GM18873 (cell line): ENCODE measurements around the gene CCDC141.
"Not testable (repeated sequence)": the region's sequence is repeated elsewhere in the genome, so short reads cannot be mapped to it uniquely, and the experiment has no call there.

Source experiments
- ATAC-seq: cut with Tn5 transposase; IDR thresholded peaks from one replicate; pipeline ENCODE4 v1.9.1; 2021; ENCODE audit warnings: mild to moderate bottlenecking, moderate library complexity, moderate number of reproducible peaks; ENCODE audit not compliant: unreplicated experiment, low FRiP score

Gene CCDC141

DNA sequence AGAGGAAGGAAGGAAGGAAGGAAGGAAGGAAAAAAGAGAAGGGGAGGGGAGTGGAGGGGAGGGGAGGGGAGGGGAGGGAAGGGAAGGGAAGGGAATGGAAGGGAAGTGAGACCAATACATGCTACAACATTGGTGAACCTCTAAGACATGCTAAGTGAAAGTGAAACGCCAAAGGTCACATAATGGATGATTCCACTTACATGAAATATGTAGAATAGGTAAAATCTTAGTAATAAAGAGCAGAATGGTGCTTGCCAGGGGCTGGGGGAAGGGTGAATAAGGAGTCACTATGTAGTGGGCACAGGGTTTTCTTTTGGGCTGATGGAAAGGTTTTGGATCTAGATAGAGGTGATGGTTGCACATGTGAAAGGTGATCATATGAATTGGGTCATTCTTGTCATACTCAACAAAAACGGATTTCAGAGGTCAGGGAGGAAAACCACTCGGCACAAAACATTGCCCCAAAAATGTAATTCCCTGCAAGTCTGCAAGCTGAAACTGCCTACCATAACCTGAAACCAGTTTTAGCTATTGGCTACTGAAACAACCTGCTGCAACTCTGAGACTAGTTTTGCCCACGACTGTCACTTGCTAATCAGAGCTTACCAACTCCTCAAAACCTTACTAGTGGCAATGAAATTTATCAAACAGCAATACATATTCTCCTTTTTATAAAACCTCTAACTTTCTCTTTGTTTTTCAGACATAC, 59.2 kb downstream of the CCDC141 start:
- peak; percentile 56 for ATAC-seq

DNA sequence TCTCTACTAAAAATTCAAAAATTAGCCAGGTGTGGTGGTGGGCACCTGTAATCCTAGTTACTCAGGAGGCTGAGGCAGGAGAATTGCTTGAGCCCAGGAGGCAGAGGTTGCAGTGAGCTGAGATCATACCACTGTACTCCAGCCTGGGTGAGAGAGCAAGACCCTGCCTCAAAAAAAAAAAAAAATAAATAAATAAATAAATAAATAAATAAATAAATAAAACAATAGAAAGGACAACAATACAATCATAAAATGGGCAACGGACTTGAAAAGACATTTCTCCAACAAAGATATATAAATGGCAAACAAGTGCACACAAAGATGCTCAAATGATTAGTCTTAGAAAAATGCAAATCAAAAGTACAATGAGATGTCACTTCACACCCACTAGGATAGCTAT, 60.5 kb downstream of the CCDC141 start:
- not testable (repeated sequence) for ATAC-seq

DNA sequence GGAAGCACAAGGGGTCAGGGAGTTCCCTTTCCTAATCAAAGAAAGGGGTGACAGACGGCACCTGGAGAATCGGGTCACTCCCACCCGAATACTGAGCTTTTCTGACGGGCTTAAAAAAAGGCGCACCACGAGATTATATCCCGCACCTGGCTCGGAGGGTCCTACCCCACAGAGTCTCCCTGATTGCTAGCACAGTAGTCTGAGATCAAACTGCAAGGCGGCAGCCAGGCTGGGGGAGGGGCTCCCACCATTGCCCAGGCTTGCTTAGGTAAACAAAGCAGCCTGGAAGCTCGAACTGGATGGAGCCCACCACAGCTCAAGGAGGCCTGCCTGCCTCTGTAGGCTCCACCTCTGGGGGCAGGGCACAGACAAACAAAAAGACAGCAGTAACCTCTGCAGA, 67.3 kb downstream of the CCDC141 start:
- not testable (repeated sequence) for ATAC-seq

DNA sequence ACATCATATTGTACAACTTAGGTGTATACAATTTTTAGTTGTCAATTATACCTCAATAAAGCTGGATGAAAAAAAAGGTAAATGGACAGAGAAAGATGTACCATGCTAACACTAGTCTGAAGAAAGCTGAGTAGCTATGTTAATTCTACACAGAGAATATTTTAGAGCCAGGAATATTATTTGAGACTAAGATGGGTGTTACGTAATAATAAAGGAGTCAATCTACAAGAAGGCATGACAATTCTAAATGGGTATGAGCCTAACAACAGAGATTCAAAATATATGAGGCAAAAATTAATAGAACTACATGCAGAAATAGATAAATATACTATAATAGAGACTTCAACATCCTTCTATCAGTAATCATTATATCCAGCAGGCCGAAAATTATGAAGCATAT, 69.1 kb downstream of the CCDC141 start:
- ATAC-seq, result no peak

DNA sequence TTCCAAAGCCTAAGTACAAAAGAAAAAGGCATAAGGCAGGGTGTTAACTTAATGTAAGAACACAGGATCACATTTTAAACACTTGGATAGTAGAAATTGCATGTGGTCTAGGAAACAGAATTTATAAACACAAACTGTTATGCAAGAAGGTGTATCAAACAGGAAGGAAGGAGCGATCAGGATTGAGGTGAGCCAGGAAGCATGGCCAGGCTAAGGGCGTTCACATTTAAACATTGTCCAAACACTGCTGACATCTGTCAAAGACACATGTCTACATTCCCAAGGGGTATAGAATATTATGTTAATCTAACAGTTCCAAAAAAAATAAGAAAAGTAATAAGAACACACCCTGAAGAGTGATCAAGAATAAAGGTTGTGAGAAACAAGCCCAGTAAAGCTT, 71.3 kb downstream of the CCDC141 start:
- ATAC-seq, result no peak

DNA sequence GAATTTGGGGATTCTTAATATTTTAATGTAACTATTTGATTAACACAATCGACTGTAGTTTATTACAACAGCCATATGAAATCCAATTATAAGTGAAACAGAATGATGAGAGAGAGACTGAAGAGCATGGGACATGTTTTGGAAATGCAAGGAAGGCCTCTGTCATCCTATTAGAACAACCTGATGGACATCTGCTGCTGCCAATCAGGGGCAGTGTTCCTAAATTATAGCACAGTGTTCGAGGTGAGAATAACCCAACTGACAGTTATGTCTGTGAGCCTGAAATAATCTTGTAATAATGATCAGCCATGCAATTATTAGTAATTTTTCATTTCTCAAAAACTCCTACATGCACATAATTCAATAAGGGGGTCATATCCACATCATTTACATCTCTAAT, 73.6 kb downstream of the CCDC141 start:
- ATAC-seq, result no peak

DNA sequence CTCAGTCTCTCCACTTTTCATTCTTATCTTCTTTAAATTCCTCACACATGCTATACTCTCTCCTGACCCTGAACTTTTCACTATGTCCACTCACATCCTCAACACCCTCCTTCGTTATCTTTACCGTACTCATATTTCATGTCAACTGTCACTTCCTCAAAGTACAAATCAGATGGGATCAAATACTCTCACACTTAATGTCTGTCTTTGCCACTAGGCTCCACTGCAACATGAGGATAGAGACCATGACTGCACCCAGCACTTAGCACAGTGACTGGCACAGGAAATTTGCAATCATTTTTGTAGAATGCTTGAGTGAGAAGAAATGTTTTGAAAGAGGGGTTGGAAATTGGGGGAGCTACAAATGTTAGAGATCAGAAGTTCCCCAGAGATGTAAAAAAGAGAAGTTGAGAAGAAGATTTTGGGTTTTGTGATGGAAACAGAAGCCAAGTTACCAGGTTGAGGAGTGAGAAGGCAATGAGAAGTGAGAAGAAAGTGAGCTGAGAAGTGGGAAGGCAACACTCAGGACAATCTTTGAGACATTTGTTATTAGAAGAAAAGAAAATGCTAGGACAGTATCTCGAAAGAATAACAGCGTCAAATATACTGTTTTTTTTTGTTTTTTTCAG, 87.0 kb downstream of the CCDC141 start:
- ATAC-seq, result no peak

DNA sequence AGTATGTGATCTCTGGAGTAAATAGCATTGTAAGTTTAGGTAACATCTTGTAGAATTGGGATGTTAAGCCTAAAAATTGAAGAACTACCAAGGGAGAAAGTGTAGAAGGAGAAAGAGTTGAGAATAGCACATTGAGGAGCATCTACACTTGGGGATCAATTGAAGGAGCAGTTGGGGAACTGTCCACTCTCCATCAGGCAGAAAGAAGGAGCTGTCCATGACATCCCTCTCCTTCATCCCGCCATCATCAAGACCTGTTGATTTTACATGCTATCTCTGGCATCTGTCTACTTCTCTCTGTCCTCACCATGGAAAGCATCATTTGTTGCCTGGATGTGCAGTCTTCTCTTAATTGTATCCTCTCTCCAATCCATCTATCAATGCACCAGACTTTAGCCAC, 87.8 kb downstream of the CCDC141 start:
- no peak for ATAC-seq

DNA sequence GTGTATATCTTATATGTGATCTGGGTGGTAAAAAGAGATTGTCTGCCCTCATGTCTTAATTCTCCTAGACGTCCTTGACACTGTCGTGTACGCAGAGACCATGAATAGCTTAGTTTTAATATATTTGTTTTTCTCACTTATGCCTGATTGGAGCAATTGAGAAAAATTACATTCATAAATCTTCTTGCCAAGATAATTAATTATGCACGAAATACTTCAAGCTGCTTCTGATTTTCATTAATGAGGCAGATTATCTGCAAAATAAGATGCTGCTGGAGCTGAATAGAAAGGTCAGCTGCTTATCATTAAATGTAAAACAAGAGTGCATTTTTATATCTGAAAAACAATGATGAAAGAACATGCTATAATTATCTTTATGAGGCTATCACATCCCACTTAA, 95.9 kb downstream of the CCDC141 start:
- ATAC-seq, result no peak

DNA sequence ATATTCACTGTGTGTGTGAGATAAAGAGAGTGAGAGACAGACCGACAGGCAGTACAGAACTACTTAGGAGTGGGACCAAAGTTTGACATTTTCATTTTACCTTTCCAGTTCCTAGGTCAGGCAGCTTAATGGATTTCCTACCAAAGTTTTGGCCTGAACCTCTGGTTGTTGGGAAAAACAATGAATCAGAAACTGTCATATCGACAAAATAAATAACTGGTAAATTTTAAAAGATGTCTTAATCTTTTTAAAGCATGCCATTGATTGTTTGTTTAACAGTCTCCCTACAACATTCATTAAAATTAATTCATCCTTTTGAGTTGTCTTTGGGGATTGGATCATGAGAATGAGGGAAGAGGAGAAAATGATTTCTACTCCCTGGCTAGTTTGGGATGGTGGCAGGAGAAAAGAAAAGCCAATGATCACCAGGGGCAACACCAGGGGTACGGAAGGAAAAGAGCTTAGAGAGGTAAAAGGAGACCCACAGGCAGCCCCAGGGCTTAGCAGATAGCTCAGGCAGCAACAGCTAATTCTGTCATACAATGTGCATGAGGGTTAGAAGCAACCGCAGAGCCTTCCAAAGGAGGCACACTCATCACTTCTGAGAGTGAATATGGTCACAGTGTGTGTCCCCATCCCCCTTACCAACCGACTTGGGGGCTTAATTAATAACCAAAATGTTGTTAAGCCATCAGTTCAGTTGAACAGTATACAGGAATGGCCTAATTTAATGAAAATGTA, 98.5 kb downstream of the CCDC141 start:
- no peak for ATAC-seq

DNA sequence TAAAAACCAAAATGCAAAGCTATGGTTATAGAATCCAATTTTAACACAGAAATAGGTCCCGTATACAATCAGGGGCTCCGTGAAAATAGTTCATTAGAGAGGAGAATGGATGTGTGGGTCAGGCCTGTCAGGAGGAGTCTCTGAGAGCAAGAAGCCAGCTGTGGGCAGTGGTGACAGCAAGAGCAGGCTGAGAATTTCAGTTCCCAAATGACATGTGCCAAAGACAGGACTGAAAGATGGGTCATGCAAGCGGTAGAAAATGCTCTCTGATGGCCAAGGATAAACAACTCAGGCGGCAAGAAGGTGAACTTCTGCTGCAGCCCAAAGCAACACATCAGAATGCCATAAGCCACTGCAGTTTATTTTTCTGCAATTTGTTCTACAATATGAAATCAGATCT, 100.4 kb downstream of the CCDC141 start:
- no peak for ATAC-seq

DNA sequence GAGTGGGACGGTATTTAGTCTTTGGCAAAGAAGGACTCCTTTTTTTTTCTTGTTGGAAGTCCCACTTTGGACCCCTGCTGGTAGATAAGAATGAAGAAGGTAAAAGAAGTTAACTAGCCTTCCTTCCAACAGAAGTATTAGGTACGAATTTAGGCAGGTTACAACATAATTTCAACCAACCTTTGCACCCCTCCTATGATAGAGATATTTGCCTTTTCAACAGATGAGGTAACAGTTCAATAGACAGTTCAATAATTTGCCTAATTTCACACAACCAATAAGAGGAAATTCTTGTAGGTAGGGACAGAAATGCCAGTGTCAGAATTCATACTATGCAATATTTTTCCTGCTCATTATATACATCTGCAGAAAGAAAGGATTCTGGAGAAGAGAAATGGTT, 100.8 kb downstream of the CCDC141 start:
- no peak for ATAC-seq

DNA sequence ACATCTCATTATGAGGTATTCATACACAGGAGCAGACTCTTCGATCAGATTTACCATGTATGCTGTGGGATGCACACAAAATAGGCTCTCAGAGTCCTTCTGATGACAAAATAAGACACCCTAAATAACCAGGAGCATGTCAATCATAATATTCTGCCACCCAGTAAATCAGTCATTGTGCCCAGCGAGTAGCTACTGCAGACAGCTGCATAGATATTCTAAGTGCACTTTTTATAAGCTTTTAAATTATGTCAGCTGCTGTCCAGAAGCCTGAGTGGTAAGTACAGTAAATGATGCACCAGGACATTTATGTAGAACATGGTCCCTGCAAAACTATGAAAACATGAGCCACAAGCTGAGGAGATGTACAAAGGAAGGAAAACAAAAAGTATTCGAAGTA, 102.9 kb downstream of the CCDC141 start:
- ATAC-seq, result no peak

DNA sequence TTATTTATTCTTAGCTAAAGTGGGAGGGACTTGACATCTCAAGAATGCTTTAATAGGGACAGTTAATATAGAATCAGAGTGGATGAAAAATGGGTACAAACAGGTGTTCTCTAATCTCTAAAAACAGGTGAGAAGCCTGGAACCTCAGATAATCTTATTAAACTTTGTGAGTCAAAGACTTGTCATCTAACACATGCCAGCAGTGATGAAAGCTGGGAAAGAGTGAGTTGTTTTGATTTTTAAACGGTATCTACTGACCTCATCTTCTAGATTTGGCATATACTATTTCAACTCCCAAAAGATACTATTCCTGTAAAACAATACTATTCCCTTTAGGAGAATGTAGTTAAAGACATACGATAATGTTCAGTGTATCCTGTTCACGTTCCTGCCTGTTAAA, 103.4 kb downstream of the CCDC141 start:
- no peak for ATAC-seq

DNA sequence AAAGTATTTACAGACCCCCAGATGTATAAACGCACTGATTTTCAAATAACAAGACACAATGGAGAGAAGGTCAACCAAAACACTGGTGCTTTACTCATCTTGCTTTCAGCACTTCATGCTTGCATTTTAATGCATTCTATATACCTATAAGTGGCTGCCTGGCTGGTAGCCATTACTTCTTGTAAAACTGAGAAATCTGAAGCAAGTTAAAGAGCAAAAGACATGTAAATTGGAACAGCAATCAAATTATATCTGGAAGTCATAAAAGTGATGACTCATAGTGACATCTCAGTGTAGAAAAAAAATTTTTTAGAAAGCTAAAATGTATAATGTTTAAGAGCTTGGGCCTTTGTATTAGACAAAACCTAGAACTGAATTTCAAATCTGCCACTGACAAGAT, 106.2 kb downstream of the CCDC141 start:
- no peak for ATAC-seq

DNA sequence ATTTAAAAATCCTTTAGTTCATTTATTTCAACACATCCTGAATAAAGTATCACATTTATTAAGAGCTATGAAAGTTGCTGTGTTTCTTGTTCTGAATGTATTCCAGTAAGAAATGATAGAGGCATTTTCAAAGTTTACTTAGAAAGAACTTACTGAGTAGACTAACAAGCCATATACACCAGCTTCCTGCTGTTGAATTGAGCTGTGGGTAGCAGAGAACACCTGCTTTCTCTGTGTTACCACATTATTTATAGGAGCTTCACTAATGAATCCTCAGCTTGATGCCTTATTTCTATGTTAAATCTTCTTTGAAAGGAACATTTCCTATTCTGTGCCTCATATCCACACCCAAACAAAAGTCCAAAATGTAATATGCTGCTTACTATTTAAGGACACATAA, 115.4 kb downstream of the CCDC141 start:
- ATAC-seq, result no peak

DNA sequence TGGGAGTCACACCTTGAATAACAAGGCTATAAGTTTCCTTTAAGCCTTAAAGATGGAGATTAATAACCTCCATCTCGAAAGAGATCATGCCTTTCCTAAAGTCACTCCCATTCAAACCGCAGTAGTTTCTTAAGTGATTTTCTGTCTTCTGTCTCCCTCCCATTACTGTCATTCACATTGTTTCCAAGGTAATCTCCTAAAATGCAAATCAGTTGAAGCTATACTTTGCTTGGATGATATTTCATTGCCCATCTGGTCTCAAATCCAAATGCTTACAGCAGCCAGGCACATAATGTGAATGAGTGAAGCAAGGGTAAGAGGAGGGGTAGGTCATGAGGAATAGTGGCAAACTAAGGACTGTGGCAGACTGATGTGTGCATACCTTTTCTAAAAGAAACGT, 116.4 kb downstream of the CCDC141 start:
- ATAC-seq, result no peak

DNA sequence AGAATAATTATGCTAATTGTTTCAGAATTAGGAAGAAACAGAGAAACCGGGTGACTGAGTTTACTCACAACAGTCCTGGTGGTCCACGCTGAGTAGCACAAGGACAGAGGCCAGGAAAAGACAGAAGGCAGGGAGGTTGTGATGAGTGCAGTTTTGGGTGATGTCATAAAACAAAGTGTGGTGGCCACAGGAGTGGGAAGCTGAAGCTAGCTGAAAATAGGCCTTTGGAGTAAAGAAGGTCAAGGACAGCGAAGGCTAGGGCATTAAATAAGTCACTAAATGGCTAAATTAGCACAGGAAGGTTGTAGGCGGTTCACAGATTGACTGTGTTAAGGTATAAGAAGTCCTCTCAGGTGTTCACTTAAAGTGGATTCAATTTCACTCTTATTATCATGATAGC, 121.9 kb downstream of the CCDC141 start:
- ATAC-seq, result peak; percentile 61

DNA sequence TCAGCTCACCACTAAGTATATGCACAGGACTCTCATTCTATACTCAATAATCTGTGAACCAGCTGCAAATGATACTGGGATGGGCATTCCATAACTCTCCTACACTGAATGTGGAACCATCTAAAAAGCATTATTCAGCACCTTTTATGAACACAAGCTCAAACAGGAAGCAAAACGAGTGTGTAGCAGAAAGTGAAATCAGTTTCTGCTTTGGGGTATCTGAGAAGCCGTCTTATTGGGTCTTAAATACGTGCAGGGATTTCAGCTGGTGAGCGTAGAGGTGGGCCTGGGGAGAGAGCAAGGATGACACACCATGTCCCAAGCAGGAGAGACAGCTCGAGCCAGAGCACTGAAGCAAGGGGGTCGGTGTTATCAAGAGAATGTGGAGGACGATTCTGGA, 122.8 kb downstream of the CCDC141 start:
- ATAC-seq, result peak; percentile 44

DNA sequence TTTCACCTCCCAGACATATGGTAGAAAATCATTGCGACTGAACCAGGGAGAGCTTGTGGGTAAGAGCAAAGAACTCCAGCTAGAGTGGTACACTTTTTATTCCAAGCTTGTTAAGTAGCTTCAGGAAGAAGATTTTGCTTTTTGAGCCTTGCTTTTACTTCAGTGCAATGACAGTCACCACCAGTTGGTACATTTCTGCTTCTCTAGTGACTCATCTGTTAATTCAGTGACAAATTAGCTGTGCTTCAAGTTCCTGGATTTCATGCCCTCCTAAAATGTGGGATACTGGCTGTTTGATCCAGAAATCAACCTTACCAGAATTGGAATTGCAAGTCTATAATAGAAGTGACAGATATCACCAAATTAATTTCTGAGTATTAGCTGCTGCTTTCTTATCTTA, 125.1 kb downstream of the CCDC141 start:
- no peak for ATAC-seq

DNA sequence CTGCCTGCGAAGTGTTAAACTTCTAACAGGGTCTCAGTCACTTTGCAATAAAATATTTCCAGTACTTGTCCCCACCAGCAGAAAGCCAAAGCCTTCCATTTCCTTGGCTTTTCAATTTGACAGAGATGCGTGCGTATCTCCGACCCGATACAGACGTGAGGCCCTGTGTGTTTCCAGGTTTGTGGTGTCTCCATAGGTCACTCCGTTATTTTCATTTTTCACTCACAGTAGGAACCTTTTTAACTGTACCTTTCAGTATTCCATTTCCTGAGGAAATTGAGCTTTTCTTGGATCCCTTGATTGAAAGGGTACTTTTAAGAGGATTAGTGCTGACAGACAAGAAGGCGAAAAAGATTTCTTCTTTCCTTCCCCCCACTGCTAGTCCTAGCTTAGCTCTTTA, 126.4 kb downstream of the CCDC141 start:
- no peak for ATAC-seq
